GM21367 (cell line): ENCODE measurements around the gene ADGRL3.

ENCODE experiments used
- ATAC-seq: cut with Tn5 transposase; IDR thresholded peaks from one replicate; pipeline ENCODE4 v1.9.1; 2021; ENCODE audit not compliant: unreplicated experiment

Gene ADGRL3

GRCh38 chr4:61407642-61408618 lies 207.8 kb downstream of the ADGRL3 start:
- ATAC-seq = no peak

GRCh38 chr4:61408861-61409260 lies 208.7 kb downstream of the ADGRL3 start:
- ATAC-seq = no peak

GRCh38 chr4:61411241-61411640 lies 211.1 kb downstream of the ADGRL3 start:
- ATAC-seq = no peak

- ATAC-seq = no peak
Measured at GRCh38 chr4:61425315-61425714, 225.2 kb downstream of the ADGRL3 start.

GRCh38 chr4:61426229-61426628 lies 226.1 kb downstream of the ADGRL3 start:
- ATAC-seq = no peak

- ATAC-seq = no peak
Measured at GRCh38 chr4:61427099-61427817, 227.1 kb downstream of the ADGRL3 start.

- ATAC-seq = no peak
Measured at GRCh38 chr4:61427818-61428495, 227.8 kb downstream of the ADGRL3 start.

- ATAC-seq = no peak
Measured at GRCh38 chr4:61428950-61429349, 228.8 kb downstream of the ADGRL3 start.

- no peak for ATAC-seq
Measured at GRCh38 chr4:61431131-61431530, 231.0 kb downstream of the ADGRL3 start.

GRCh38 chr4:61437923-61438322 lies 237.8 kb downstream of the ADGRL3 start:
- no peak for ATAC-seq

- no peak for ATAC-seq
Measured at GRCh38 chr4:61440321-61440720, 240.2 kb downstream of the ADGRL3 start.

- no peak for ATAC-seq
Measured at GRCh38 chr4:61442936-61443335, 242.8 kb downstream of the ADGRL3 start.

GRCh38 chr4:61443813-61444510 lies 243.8 kb downstream of the ADGRL3 start:
- ATAC-seq = no peak

- no peak for ATAC-seq
Measured at GRCh38 chr4:61445374-61446063, 245.4 kb downstream of the ADGRL3 start.

GRCh38 chr4:61446941-61447340 lies 246.8 kb downstream of the ADGRL3 start:
- no peak for ATAC-seq

- no peak for ATAC-seq
Measured at GRCh38 chr4:61447918-61448317, 247.8 kb downstream of the ADGRL3 start.

- no peak for ATAC-seq
Measured at GRCh38 chr4:61451935-61452334, 251.8 kb downstream of the ADGRL3 start.

- ATAC-seq = no peak
Measured at GRCh38 chr4:61461956-61462355, 261.8 kb downstream of the ADGRL3 start.

GRCh38 chr4:61462451-61463326 lies 262.6 kb downstream of the ADGRL3 start:
- ATAC-seq = no peak
